H1 (cell line): ENCODE measurements around the gene DVL1.

Source experiments
- CHD2 ChIP-seq: IDR thresholded peaks from 2 replicates; pipeline ENCODE4 v1.6.1; 2012; ENCODE audit warnings: low read length, improper control_type of control experiment
- EGR1 ChIP-seq: IDR thresholded peaks from 2 replicates; pipeline ENCODE4 v1.6.1; 2011; ENCODE audit warnings: low read depth, low read length, borderline replicate concordance
- POLR2AphosphoS5 ChIP-seq: IDR thresholded peaks from 2 replicates; pipeline ENCODE4 v1.6.1; 2011; ENCODE audit warnings: low read depth, low read length
- SIX5 ChIP-seq: IDR thresholded peaks from 2 replicates; pipeline ENCODE4 v1.6.1; 2011; ENCODE audit warnings: mild to moderate bottlenecking, low read depth, low read length
- TF ChIP-seq, protein P1 (sequence below), 3 experiments: IDR thresholded peaks; 1 replicate in 2 of 3; 2 replicates in 1 of 3; pipeline versions ENCODE4 v1.5.1 to v1.6.1; 2011; ENCODE audit warnings: low read length in 3 of 3, mild to moderate bottlenecking in 3 of 3, inconsistent platforms in 2 of 3, low read depth in 1 of 3, moderate library complexity in 1 of 3; ENCODE audit not compliant: insufficient read depth in 1 of 3; ENCODE audit errors: control extremely low read depth in 1 of 3
- TF ChIP-seq, protein P2 (sequence below): fragments of 300-600 bp; sonication (generic); IDR thresholded peaks from 2 replicates; pipeline ENCODE4 v1.7.1; 2012; ENCODE audit warnings: low read length, moderate library complexity, mild to moderate bottlenecking, inconsistent platforms; ENCODE audit not compliant: insufficient replicate concordance

DNA sequence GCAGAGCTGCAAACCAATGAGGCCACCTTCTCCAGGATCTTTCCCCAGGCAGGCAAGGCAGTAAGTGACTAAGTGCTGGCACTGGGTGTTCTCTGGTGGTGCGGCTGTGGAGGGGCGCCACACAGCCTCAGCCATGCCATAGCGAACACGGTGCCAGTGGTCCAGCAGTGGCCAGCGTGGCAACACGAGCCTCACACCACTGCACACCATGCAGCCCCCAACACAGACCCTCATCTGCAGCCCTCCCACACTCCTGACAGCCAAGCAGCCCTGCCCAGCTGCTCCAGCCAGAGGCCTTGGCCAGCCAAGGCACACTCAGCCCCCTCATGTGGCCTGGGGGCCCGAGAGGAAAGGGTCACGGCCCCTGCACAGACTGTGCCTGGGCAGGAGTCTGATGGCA is 27.7 kb downstream of the DVL1 start:
- TF ChIP-seq, protein P1, sequence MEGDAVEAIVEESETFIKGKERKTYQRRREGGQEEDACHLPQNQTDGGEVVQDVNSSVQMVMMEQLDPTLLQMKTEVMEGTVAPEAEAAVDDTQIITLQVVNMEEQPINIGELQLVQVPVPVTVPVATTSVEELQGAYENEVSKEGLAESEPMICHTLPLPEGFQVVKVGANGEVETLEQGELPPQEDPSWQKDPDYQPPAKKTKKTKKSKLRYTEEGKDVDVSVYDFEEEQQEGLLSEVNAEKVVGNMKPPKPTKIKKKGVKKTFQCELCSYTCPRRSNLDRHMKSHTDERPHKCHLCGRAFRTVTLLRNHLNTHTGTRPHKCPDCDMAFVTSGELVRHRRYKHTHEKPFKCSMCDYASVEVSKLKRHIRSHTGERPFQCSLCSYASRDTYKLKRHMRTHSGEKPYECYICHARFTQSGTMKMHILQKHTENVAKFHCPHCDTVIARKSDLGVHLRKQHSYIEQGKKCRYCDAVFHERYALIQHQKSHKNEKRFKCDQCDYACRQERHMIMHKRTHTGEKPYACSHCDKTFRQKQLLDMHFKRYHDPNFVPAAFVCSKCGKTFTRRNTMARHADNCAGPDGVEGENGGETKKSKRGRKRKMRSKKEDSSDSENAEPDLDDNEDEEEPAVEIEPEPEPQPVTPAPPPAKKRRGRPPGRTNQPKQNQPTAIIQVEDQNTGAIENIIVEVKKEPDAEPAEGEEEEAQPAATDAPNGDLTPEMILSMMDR (IDR thresholded peaks at IDR 0.05; ENCODE audit: control extremely low read depth in 1 of 3, insufficient read depth in 1 of 3, low read depth in 1 of 3, low read length in 3 of 3): no peak
- TF ChIP-seq, protein P2, sequence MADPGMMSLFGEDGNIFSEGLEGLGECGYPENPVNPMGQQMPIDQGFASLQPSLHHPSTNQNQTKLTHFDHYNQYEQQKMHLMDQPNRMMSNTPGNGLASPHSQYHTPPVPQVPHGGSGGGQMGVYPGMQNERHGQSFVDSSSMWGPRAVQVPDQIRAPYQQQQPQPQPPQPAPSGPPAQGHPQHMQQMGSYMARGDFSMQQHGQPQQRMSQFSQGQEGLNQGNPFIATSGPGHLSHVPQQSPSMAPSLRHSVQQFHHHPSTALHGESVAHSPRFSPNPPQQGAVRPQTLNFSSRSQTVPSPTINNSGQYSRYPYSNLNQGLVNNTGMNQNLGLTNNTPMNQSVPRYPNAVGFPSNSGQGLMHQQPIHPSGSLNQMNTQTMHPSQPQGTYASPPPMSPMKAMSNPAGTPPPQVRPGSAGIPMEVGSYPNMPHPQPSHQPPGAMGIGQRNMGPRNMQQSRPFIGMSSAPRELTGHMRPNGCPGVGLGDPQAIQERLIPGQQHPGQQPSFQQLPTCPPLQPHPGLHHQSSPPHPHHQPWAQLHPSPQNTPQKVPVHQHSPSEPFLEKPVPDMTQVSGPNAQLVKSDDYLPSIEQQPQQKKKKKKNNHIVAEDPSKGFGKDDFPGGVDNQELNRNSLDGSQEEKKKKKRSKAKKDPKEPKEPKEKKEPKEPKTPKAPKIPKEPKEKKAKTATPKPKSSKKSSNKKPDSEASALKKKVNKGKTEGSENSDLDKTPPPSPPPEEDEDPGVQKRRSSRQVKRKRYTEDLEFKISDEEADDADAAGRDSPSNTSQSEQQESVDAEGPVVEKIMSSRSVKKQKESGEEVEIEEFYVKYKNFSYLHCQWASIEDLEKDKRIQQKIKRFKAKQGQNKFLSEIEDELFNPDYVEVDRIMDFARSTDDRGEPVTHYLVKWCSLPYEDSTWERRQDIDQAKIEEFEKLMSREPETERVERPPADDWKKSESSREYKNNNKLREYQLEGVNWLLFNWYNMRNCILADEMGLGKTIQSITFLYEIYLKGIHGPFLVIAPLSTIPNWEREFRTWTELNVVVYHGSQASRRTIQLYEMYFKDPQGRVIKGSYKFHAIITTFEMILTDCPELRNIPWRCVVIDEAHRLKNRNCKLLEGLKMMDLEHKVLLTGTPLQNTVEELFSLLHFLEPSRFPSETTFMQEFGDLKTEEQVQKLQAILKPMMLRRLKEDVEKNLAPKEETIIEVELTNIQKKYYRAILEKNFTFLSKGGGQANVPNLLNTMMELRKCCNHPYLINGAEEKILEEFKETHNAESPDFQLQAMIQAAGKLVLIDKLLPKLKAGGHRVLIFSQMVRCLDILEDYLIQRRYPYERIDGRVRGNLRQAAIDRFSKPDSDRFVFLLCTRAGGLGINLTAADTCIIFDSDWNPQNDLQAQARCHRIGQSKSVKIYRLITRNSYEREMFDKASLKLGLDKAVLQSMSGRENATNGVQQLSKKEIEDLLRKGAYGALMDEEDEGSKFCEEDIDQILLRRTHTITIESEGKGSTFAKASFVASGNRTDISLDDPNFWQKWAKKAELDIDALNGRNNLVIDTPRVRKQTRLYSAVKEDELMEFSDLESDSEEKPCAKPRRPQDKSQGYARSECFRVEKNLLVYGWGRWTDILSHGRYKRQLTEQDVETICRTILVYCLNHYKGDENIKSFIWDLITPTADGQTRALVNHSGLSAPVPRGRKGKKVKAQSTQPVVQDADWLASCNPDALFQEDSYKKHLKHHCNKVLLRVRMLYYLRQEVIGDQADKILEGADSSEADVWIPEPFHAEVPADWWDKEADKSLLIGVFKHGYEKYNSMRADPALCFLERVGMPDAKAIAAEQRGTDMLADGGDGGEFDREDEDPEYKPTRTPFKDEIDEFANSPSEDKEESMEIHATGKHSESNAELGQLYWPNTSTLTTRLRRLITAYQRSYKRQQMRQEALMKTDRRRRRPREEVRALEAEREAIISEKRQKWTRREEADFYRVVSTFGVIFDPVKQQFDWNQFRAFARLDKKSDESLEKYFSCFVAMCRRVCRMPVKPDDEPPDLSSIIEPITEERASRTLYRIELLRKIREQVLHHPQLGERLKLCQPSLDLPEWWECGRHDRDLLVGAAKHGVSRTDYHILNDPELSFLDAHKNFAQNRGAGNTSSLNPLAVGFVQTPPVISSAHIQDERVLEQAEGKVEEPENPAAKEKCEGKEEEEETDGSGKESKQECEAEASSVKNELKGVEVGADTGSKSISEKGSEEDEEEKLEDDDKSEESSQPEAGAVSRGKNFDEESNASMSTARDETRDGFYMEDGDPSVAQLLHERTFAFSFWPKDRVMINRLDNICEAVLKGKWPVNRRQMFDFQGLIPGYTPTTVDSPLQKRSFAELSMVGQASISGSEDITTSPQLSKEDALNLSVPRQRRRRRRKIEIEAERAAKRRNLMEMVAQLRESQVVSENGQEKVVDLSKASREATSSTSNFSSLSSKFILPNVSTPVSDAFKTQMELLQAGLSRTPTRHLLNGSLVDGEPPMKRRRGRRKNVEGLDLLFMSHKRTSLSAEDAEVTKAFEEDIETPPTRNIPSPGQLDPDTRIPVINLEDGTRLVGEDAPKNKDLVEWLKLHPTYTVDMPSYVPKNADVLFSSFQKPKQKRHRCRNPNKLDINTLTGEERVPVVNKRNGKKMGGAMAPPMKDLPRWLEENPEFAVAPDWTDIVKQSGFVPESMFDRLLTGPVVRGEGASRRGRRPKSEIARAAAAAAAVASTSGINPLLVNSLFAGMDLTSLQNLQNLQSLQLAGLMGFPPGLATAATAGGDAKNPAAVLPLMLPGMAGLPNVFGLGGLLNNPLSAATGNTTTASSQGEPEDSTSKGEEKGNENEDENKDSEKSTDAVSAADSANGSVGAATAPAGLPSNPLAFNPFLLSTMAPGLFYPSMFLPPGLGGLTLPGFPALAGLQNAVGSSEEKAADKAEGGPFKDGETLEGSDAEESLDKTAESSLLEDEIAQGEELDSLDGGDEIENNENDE: no peak
- TF ChIP-seq POLR2AphosphoS5 (no peak), EGR1 (no peak), SIX5 (no peak), CHD2 (no peak)
